Measurements from ENCODE around the gene HSBP1.

The HSBP1 gene

DNA sequence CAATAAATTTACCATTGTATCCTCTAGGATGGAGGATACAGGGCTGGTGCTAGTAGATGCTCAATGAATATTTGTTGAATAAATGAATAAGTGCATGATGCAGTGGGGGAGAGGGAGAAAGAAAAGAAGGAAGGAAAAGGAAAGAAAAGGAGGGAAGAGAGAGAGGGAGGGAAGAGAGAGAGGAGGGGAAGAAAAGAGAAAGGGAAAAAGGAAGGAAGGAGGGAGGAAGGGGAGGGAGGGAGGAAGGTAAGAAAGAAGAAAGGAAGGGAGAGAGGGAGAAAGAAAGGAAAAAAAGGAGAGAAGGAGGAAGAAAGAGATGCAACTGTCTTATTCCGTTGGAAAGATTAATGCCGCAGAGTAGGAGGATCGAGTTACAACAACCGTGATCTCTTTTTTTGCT, 30.4 kb downstream of the HSBP1 start:
- TF ChIP-seq CTCF (IDR thresholded peaks at IDR 0.05; ENCODE audit: low read depth, low read length), result no peak
- DNase-seq (ENCODE audit: extremely low read depth, low read depth), result no peak

- no peak for DNase-seq (ENCODE audit: extremely low read depth, low read depth)
- no peak for TF ChIP-seq CTCF (IDR thresholded peaks at IDR 0.05; ENCODE audit: low read depth, low read length)
These were observed 31.8 kb downstream of the HSBP1 start for GRCh38 chr16:83839561-83839960.

- no peak for TF ChIP-seq CTCF (IDR thresholded peaks at IDR 0.05; ENCODE audit: low read depth, low read length)
- DNase-seq (ENCODE audit: extremely low read depth, low read depth), result no peak
These were observed 32.4 kb downstream of the HSBP1 start for GRCh38 chr16:83840060-83840617.

- no peak for TF ChIP-seq CTCF (IDR thresholded peaks at IDR 0.05; ENCODE audit: low read depth, low read length)
- no peak for DNase-seq (ENCODE audit: extremely low read depth, low read depth)
These were observed 34.5 kb downstream of the HSBP1 start for GRCh38 chr16:83842291-83842690.

DNA sequence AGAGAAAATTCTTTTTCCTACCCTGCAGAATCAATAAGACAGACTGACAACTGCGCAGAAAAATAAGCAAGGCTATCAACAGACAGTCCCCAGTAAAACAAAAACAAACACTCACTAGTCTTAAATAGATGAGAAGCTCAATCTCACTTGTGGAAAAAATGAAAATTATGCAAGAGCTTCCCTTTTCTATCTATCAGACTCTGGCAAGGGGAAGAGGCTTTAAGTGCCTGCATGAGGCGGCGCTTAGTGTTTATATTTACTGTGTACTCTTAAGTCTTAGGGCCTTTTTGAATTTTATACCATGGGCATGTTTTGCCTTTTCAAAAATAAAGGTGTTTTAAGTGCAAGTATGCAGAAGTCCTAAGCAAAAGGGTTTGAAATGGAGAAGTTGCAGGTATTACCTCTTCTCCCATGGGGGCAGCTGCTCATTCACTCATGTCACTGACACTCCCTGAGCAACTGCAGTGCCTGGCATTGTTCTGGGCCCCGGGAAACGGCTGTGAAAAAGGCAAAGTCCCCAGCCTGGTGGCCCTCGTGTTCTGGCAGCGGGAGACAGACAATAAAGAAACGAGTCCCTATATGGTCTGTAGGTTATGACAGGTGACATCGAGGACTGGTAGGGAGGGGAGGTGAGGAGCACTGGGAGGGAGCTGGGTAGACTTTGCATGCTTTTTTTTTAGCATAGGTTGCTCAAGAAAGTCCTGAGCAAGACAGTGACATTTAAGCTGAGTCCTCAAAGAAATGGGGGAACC, 35.2 kb downstream of the HSBP1 start:
- DNase-seq (ENCODE audit: extremely low read depth, low read depth), result no peak
- TF ChIP-seq CTCF (IDR thresholded peaks at IDR 0.05; ENCODE audit: low read depth, low read length), result no peak

DNA sequence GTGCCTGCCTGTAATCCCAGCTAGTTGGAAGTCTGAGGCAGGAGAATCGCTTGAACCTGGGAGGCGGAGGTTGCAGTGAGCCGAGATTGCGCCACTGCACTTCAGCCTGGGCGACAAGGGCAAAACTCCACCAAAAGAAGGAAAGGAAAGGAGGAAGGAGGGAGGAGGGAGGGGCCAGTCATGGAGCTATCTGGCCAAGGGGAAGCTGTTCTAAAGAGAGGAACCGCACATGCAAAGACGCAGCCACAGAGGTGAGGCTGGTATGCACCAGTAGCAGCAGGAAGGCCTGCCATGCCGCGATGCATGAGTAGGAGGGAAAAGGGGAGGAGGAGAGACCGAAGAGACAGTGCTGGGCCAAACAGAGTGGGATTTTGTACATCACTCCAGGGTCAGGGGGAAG, 35.9 kb downstream of the HSBP1 start:
- DNase-seq (ENCODE audit: extremely low read depth, low read depth), result no peak
- TF ChIP-seq CTCF (IDR thresholded peaks at IDR 0.05; ENCODE audit: low read depth, low read length), result no peak

DNA sequence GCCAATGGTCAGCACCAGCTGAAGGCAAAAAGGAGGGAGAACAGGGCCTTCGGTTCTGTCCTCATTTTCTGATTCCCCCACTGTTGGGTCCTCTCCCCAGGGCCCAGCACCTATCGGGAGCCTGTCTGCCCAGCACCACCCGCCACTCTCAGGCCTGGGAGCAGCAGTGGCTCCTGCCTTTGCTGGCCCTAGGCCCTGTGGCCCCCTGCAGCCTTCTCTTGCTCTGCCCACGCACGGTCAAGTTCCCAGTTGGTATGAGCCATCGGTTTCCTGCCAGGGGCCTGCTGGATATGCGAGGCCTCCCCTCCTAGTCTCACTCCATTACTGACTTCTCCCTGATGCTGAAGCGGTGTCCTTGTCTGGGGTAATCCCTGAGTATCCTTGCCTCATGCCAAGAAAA, 37.5 kb downstream of the HSBP1 start:
- no peak for TF ChIP-seq CTCF (IDR thresholded peaks at IDR 0.05; ENCODE audit: low read depth, low read length)
- no peak for DNase-seq (ENCODE audit: extremely low read depth, low read depth)
